Stomach (tissue), 9 donors: ENCODE data around the gene RASSF1. TPM values are rescaled to one million over a fixed set of nuclear protein-coding genes. Genes with fewer than 3 reads are reported as not detected.

Experiments used
- DNase-seq, 2 donors: peaks; one replicate each; pipeline versions ENCODE4 v3.0.0 to v3.0.0-alpha.2; 2013 to 2019
- H3K27ac ChIP-seq, 5 donors: fragments of 200-600 bp in 4 of 5; sonication (generic) in 4 of 5; one replicate each; pipeline ENCODE4 v1.5.1; 2013 to 2019; ENCODE audit warnings: mild to moderate bottlenecking in 1 of 5, moderate library complexity in 1 of 5
- H3K27me3 ChIP-seq, 3 donors: fragments of 200-600 bp; sonication (generic); one replicate each; pipeline ENCODE4 v1.5.1; 2017 to 2019; ENCODE audit warnings: mixed run types in 1 of 3
- H3K36me3 ChIP-seq, 4 donors: fragments of 200-600 bp; sonication (generic); 1 replicate in 3 of 4; 2 replicates in 1 of 4; pipeline ENCODE4 v1.5.1; 2016 to 2019
- H3K4me1 ChIP-seq, 4 donors: fragments of 200-600 bp; sonication (generic); one replicate each; pipeline ENCODE4 v1.5.1; 2016 to 2019
- H3K4me3 ChIP-seq, 4 donors: fragments of 200-600 bp; sonication (generic) in 3 of 4; one replicate each; pipeline ENCODE4 v1.5.1; 2016 to 2019; ENCODE audit warnings: mild to moderate bottlenecking in 1 of 4
- H3K9me3 ChIP-seq, 4 donors: fragments of 200-600 bp; sonication (generic); one replicate each; pipeline ENCODE4 v1.5.1; 2016 to 2019
- CTCF ChIP-seq, 7 experiments: fragments of 450-650 bp in 4 of 7; fragments of 200-600 bp in 3 of 7; sonication (generic) in 3 of 7; IDR thresholded peaks; one replicate each; pipeline ENCODE4 v1.5.1; 2016 to 2019; ENCODE audit warnings: antibody characterized with exemption in 7 of 7, control low read depth in 2 of 7, mild to moderate bottlenecking in 1 of 7
- EP300 ChIP-seq: sonication (generic); formaldehyde crosslinking; IDR thresholded peaks from one replicate; pipeline ENCODE4 v1.6.1; 2017; ENCODE audit warnings: antibody characterized with exemption
- POLR2A ChIP-seq, 4 donors: fragments of 450-650 bp; IDR thresholded peaks; one replicate each; pipeline ENCODE4 v1.6.1; 2016; ENCODE audit warnings: antibody characterized with exemption in 4 of 4, control low read depth in 2 of 4, mild to moderate bottlenecking in 1 of 4, moderate library complexity in 1 of 4
- POLR2AphosphoS5 ChIP-seq, 3 donors: sonication (generic); formaldehyde crosslinking; IDR thresholded peaks; one replicate each; pipeline ENCODE4 v1.6.1; 2016; ENCODE audit warnings: antibody characterized with exemption in 3 of 3
- WGBS, 5 donors: extraction: QIAGEN DNeasy Blood & Tissue Kit in 3 of 5; methylation state at CpG; one replicate each; pipeline versions ENCODE4 v1.1.5 to v1.1.7; 2013 to 2018; 5-methylcytosine and 5-hydroxymethylcytosine counted together
- intact Hi-C: fragments of 100-400 bp; cut with DNase I; formaldehyde crosslinking; loops from one replicate; pipeline ENCODE4 v1.15.1; 2023; ENCODE audit warnings: low total_unique reads
- polyA plus RNA-seq, 3 donors: library from polyadenylated mRNA; stranded (reverse); fragments of 200-250 nt; gene quantifications; one replicate each; pipeline ENCODE4 v1.2.3, GENCODE V29; 2013
- total RNA-seq, 5 donors: library from RNA; depleted of rRNA; stranded (reverse); fragments of >200 nt; gene quantifications; one replicate each; pipeline versions ENCODE4 v1.1.0 to v1.2.3, GENCODE V29; 2014 to 2016
- donor health status: healthy with polysubstance abuse.
- donor health status: Bipolar disorder and iron deficiency.
- donor health status: healthy.

Gene RASSF1
- total and polyA plus RNA-seq, 8 donors: 16.5 to 37.3 (median 27.4) TPM

GRCh38 chr3:50322386-50323091 lies 18.1 kb downstream of the RASSF1 start, which contains the start of gene HYAL2:
Gene HYAL2, minus strand, starts transcription at chr3:50322745. Its CDS starts 2,256 bp downstream, at chr3:50320489.
- Histone ChIP-seq H3K27me3 (no peaks in the 10 kb centered on the region), H3K4me3 (peak within 1 kb of the TSS; percentile 82 to 92 (median 86)), H3K4me1 (peaks cover 60 to 92% (median 78%) of the 10 kb centered on the region in 4 donors), H3K36me3 (peaks cover 16 to 43% (median 38%) of the 10 kb centered on the region in 4 donors), H3K9me3 (no peaks in the 10 kb centered on the region), H3K27ac (peak within 1 kb of the TSS; percentile 91 to 96 (median 95))
- TF ChIP-seq POLR2AphosphoS5 (IDR thresholded peaks at IDR 0.05) (peak in 2 of 3 donors; percentile 11 to 60), POLR2A (IDR thresholded peaks at IDR 0.05) (no peak)
- 17 to 38% (median 30%) methylated on average over 20 to 31 of the region's 31 CpGs for WGBS, 5 donors
- intact Hi-C loops: no loop called here
- peak; percentile 67 to 69 for DNase-seq

- Histone ChIP-seq H3K27me3 (no peaks in the 10 kb centered on the region), H3K4me1 (peaks cover 60 to 92% (median 78%) of the 10 kb centered on the region in 4 donors), H3K36me3 (peaks cover 20 to 43% (median 40%) of the 10 kb centered on the region in 4 donors), H3K9me3 (no peaks in the 10 kb centered on the region), H3K4me3 (peak overlapping the region; percentile 82 to 92 (median 86)), H3K27ac (peak overlapping the region; percentile 91 to 96 (median 95))
- no peak for DNase-seq
- intact Hi-C loops: no loop called here
- WGBS, 5 donors: 13 to 28% (median 15%) methylated on average over 6 to 14 of the region's 14 CpGs
- TF ChIP-seq POLR2AphosphoS5 (IDR thresholded peaks at IDR 0.05) (peak in 1 of 3 donors; percentile 25), CTCF (IDR thresholded peaks at IDR 0.05) (no peak)
These were observed 18.6 kb downstream of the RASSF1 start for GRCh38 chr3:50322115-50322385.

GRCh38 chr3:50321336-50322114 lies 19.1 kb downstream of the RASSF1 start:
- H3K9me3 ChIP-seq: no peaks in the 10 kb centered on the region
- peaks cover 61 to 92% (median 78%) of the 10 kb centered on the region in 4 donors for H3K4me1 ChIP-seq
- peak; percentile 92 to 96 for DNase-seq
- peak overlapping the region; percentile 82 to 92 (median 86) for H3K4me3 ChIP-seq
- peak overlapping the region; percentile 91 to 96 (median 95) for H3K27ac ChIP-seq
- WGBS, 5 donors: 0 to 1% (median 0%) methylated on average over 32 to 59 of the region's 59 CpGs
- no peaks in the 10 kb centered on the region for H3K27me3 ChIP-seq
- peaks cover 23 to 44% (median 41%) of the 10 kb centered on the region in 4 donors for H3K36me3 ChIP-seq
- peak in 2 of 3 donors; percentile 65 to 80 for TF ChIP-seq POLR2AphosphoS5 (IDR thresholded peaks at IDR 0.05)
- TF ChIP-seq POLR2A (IDR thresholded peaks at IDR 0.05): no peak
- TF ChIP-seq EP300: no peak
- TF ChIP-seq CTCF (IDR thresholded peaks at IDR 0.05): peak in 5 of 7 experiments; percentile 21 to 59 (median 47)
- intact Hi-C loops: no loop called here

- no peaks in the 10 kb centered on the region for H3K9me3 ChIP-seq
- peak overlapping the region; percentile 82 to 92 (median 86) for H3K4me3 ChIP-seq
- peak overlapping the region; percentile 91 to 96 (median 95) for H3K27ac ChIP-seq
- 0 to 2% (median 1%) methylated on average over 23 to 45 of the region's 45 CpGs for WGBS, 5 donors
- intact Hi-C loops: no loop called here
- peak; percentile 81 to 95 for DNase-seq
- H3K36me3 ChIP-seq: peaks cover 18 to 44% (median 41%) of the 10 kb centered on the region in 4 donors
- no peaks in the 10 kb centered on the region for H3K27me3 ChIP-seq
- TF ChIP-seq POLR2AphosphoS5 (IDR thresholded peaks at IDR 0.05) (peak in 1 of 3 donors; percentile 43), EP300 (no peak), CTCF (IDR thresholded peaks at IDR 0.05) (no peak), POLR2A (IDR thresholded peaks at IDR 0.05) (no peak)
- peaks cover 66 to 92% (median 81%) of the 10 kb centered on the region in 4 donors for H3K4me1 ChIP-seq
These were observed 19.7 kb downstream of the RASSF1 start for GRCh38 chr3:50320853-50321335.
